Kidney (tissue), 14 donors: Measurements from ENCODE around the gene TSPAN1. TPM values are rescaled to one million over a fixed set of nuclear protein-coding genes. Genes with fewer than 3 reads are reported as not detected.
A peak's percentile ranks its signal among the peaks of the same experiment; 100 is the strongest.

Experiments
- DNase-seq, 5 donors: peaks; one replicate each; pipeline ENCODE4 v3.0.0-alpha.2; 2013 to 2020
- FAIRE-seq: peaks from 2 replicates; lab custom pipeline; 2012; peaks lifted over from hg19 to GRCh38; lab: Jason Lieb, UNC
- H3K27ac ChIP-seq, 2 donors: one replicate each; pipeline ENCODE4 v1.7.0; 2013; ENCODE audit warnings: low read depth in 2 of 2, low read length in 2 of 2, inconsistent platforms in 1 of 2
- H3K27me3 ChIP-seq: one replicate; pipeline ENCODE4 v1.7.1; 2013; ENCODE audit warnings: low read length, inconsistent platforms; ENCODE audit not compliant: control insufficient read depth, insufficient read depth
- H3K36me3 ChIP-seq, 3 donors: one replicate each; pipeline versions ENCODE4 v1.7.0 to v1.7.1; 2013; ENCODE audit warnings: low read length in 3 of 3, control low read depth in 1 of 3, inconsistent platforms in 1 of 3; ENCODE audit not compliant: insufficient read depth in 3 of 3, control insufficient read depth in 2 of 3
- H3K4me1 ChIP-seq, 3 donors: one replicate each; pipeline versions ENCODE4 v1.7.0 to v1.7.1; 2013; ENCODE audit warnings: low read length in 3 of 3, inconsistent platforms in 1 of 3, low read depth in 1 of 3; ENCODE audit not compliant: control insufficient read depth in 2 of 3, insufficient read depth in 2 of 3
- H3K4me3 ChIP-seq, 3 donors: one replicate each; pipeline versions ENCODE4 v1.7.0 to v1.8.1; 2013; ENCODE audit warnings: low read length in 3 of 3, control low read depth in 1 of 3, inconsistent platforms in 1 of 3
- H3K9ac ChIP-seq, 3 donors: one replicate each; pipeline versions ENCODE4 v1.7.0 to v1.7.1; 2013; ENCODE audit warnings: low read length in 3 of 3, control low read depth in 1 of 3, inconsistent platforms in 1 of 3
- H3K9me3 ChIP-seq, 3 donors: one replicate each; pipeline versions ENCODE4 v1.7.0 to v1.7.1; 2013; ENCODE audit warnings: low read length in 3 of 3, control low read depth in 1 of 3, inconsistent platforms in 1 of 3; ENCODE audit not compliant: control insufficient read depth in 2 of 3, insufficient read depth in 1 of 3
- CTCF ChIP-seq: IDR thresholded peaks from 3 replicates; pipeline ENCODE4 v1.5.1; 2012; ENCODE audit warnings: mild to moderate bottlenecking, moderate library complexity, borderline replicate concordance; ENCODE audit not compliant: insufficient read depth; ENCODE audit errors: extremely low read depth
- intact Hi-C: fragments of 100-400 bp; cut with DNase I; formaldehyde crosslinking; loops from one replicate; pipeline ENCODE4 v1.11.1; 2022
- polyA plus RNA-seq: library from polyadenylated mRNA; stranded (reverse); fragments of 350-450 nt; fragmentation: Illumina TruSeq; extraction: RNeasy Lipid Tissue Mini Kit (QIAGEN cat#74804); gene quantifications from one replicate; pipeline ENCODE4 v1.2.3, GENCODE V29; 2014; ENCODE audit warnings: low read depth, low replicate concordance; ENCODE audit not compliant: insufficient read depth
- total RNA-seq: library from RNA; stranded (reverse); fragmentation: NEBNext Ultra II Directional; extraction: Animal tissue kit (Norgen Biotek cat#: 25700); gene quantifications from one replicate; pipeline ENCODE4 v1.2.1, GENCODE V29; 2021
- donor health status: control.
- donor health status: control.
- donor health status: control.
- donor health status: control.
- donor health status: control.
- donor health status: DM: yes; HTN: yes; CAD: no.
- donor health status: Normal renal cell carcinoma (clear cell type).

The TSPAN1 gene
- total and polyA plus RNA-seq, 2 donors from 2014 or later = 518 to 578 TPM

- Histone ChIP-seq H3K27ac (no peak overlapping the region), H3K36me3 (no peaks in the 10 kb centered on the region), H3K4me1 (peaks cover 0 to 29% (median 13%) of the 10 kb centered on the region in 3 donors), H3K9ac (no peak overlapping the region), H3K27me3 (no peaks in the 10 kb centered on the region), H3K9me3 (no peaks in the 10 kb centered on the region), H3K4me3 (no peak overlapping the region)
- intact Hi-C loops = no loop called here
- TF ChIP-seq CTCF = no peak
- FAIRE-seq (no peak), DNase-seq (no peak)
These were observed 6.4 kb upstream of the TSPAN1 start for GRCh38 chr1:46168477-46168876.

GRCh38 chr1:46169811-46170454 lies 5.0 kb upstream of the TSPAN1 start:
- TF ChIP-seq CTCF = no peak
- no peak overlapping the region for H3K27ac ChIP-seq
- peaks cover 0 to 40% (median 25%) of the 10 kb centered on the region in 3 donors for H3K4me1 ChIP-seq
- H3K36me3 ChIP-seq = no peaks in the 10 kb centered on the region
- intact Hi-C loops = no loop called here
- H3K9ac ChIP-seq = no peak overlapping the region
- FAIRE-seq (no peak), DNase-seq (no peak)
- no peaks in the 10 kb centered on the region for H3K27me3 ChIP-seq
- H3K9me3 ChIP-seq = no peaks in the 10 kb centered on the region
- no peak overlapping the region for H3K4me3 ChIP-seq

- no peak for TF ChIP-seq CTCF
- intact Hi-C loops = no loop called here
- peak in 2 of 5 donors; percentile 44 to 90 for DNase-seq
- no peak for FAIRE-seq
- H3K27me3 ChIP-seq = no peaks in the 10 kb centered on the region
- no peaks in the 10 kb centered on the region for H3K36me3 ChIP-seq
- no peak overlapping the region for H3K4me3 ChIP-seq
- H3K4me1 ChIP-seq = peaks cover 0 to 42% (median 28%) of the 10 kb centered on the region in 3 donors
- peak overlapping the region; percentile 68 to 84 for H3K27ac ChIP-seq
- no peaks in the 10 kb centered on the region for H3K9me3 ChIP-seq
- H3K9ac ChIP-seq = peak overlapping the region in 1 of 3 donors; percentile 42
These were observed 3.5 kb upstream of the TSPAN1 start for GRCh38 chr1:46171351-46171750.

GRCh38 chr1:46171871-46172270 lies 3.0 kb upstream of the TSPAN1 start:
- Histone ChIP-seq H3K36me3 (no peaks in the 10 kb centered on the region), H3K27ac (peak overlapping the region; percentile 68 to 84), H3K9me3 (no peaks in the 10 kb centered on the region), H3K9ac (peak overlapping the region in 1 of 3 donors; percentile 42), H3K4me1 (peaks cover 0 to 39% (median 23%) of the 10 kb centered on the region in 3 donors), H3K4me3 (no peak overlapping the region), H3K27me3 (no peaks in the 10 kb centered on the region)
- TF ChIP-seq CTCF = no peak
- DNase-seq = peak; percentile 77 to 94 (median 82)
- intact Hi-C loops = no loop called here
- FAIRE-seq = no peak
